Activated B cell treated with CpG ODN at 0.5 μM for 24 hours (primary cell): Measurements from ENCODE around the gene ASPHD2. TPM values are rescaled to one million over a fixed set of nuclear protein-coding genes. Genes with fewer than 3 reads are reported as not detected.
A peak's percentile ranks its signal among the peaks of the same experiment; 100 is the strongest.

Experiments used
- ATAC-seq: fragments of 200-7000 bp; cut with Tn5 transposase; one replicate; pipeline ENCODE4 v1.10.0; 2021; ENCODE audit warnings: low read depth, mild to moderate bottlenecking, moderate library complexity
- CTCF ChIA-PET: fragments of 350-600 bp; sonication (Branson Sonifier 250); formaldehyde crosslinking; loops from one replicate; lab custom pipeline; 2021; ENCODE audit warnings: antibody characterized with exemption; lab: Charles Lee
- POLR2A ChIA-PET: fragments of 350-600 bp; sonication (Branson Sonifier 250); formaldehyde crosslinking; loops from one replicate; lab custom pipeline; 2021; ENCODE audit warnings: antibody characterized with exemption; lab: Charles Lee
- DNase-seq: peaks from one replicate; pipeline ENCODE4 v3.0.0; 2022
- H3K27ac Mint-ChIP-seq: one replicate; pipeline ENCODE4 v1.8.0; 2020; ENCODE audit warnings: mixed read lengths
- H3K27me3 Mint-ChIP-seq: one replicate; pipeline ENCODE4 v1.8.0; 2021; ENCODE audit warnings: mixed read lengths
- H3K36me3 Mint-ChIP-seq: one replicate; pipeline ENCODE4 v1.8.0; 2021; ENCODE audit warnings: low read depth, mixed read lengths
- H3K4me1 Mint-ChIP-seq: one replicate; pipeline ENCODE4 v1.8.0; 2021; ENCODE audit warnings: mixed read lengths
- H3K4me3 Mint-ChIP-seq: one replicate; pipeline ENCODE4 v1.8.0; 2020; ENCODE audit warnings: mild to moderate bottlenecking, mixed read lengths
- H3K9me3 Mint-ChIP-seq: one replicate; pipeline ENCODE4 v1.8.0; 2020; ENCODE audit warnings: mixed read lengths
- CTCF ChIP-seq: fragments of 200-600 bp; IDR thresholded peaks from one replicate; pipeline ENCODE4 v1.8.0; 2022; ENCODE audit warnings: antibody characterized with exemption, mild to moderate bottlenecking
- intact Hi-C: fragments of 100-400 bp; cut with micrococcal nuclease; formaldehyde crosslinking; loops from one replicate; pipeline ENCODE4 v1.15.1; 2024
- total RNA-seq: library from RNA; stranded (reverse); gene quantifications from 2 replicates; pipeline ENCODE4 v1.2.3, GENCODE V29; 2022

The ASPHD2 gene
- 15.5 TPM in 2 replicates for total RNA-seq

- no peak for TF ChIP-seq CTCF
- ATAC-seq (peak; percentile 82), DNase-seq (peak; percentile 83)
- Mint-ChIP-seq H3K36me3 (peaks cover 21% of the 10 kb centered on the region), H3K9me3 (no peaks in the 10 kb centered on the region), H3K27me3 (no peaks in the 10 kb centered on the region), H3K4me3 (peak within 1 kb of the TSS; percentile 92), H3K27ac (peak within 1 kb of the TSS; percentile 98), H3K4me1 (peaks cover 59% of the 10 kb centered on the region)
- intact Hi-C loops: loop anchor here (1.0 to 10.0 kb wide), 7 partner anchors 34 to 1490 kb away; partner anchors contain the start of genes GRK3, HPS4, PITPNB and SRRD
- POLR2A ChIA-PET: interaction anchor here (0.6 to 1.3 kb wide), 5 partner anchors 10 to 244 kb away, joined by 3 to 7 read pairs (median 4); partner anchors contain the start of genes HPS4 and SRRD
- CTCF ChIA-PET: interaction anchor here (3.8 kb wide), 1 partner anchor 33 kb away, joined by 21 read pairs; no protein-coding TSS in a partner anchor
Measured at GRCh38 chr22:26428515-26429457, at the start of gene ASPHD2. TSS of gene ASPHD2 (plus strand) at chr22:26429260. CDS start at chr22:26433616, 4,356 bp downstream.

- POLR2A ChIA-PET: no interaction called here
- CTCF ChIA-PET: interaction anchor here (1.0 to 1.2 kb wide), 2 partner anchors 16 to 20 kb away, joined by 3 to 4 read pairs; no protein-coding TSS in a partner anchor
- intact Hi-C loops: no loop called here
- no peak for TF ChIP-seq CTCF
- ATAC-seq (no peak), DNase-seq (no peak)
- no peak overlapping the region for H3K27ac Mint-ChIP-seq
- H3K27me3 Mint-ChIP-seq: peaks cover 38% of the 10 kb centered on the region
- no peaks in the 10 kb centered on the region for H3K36me3 Mint-ChIP-seq
- peaks cover 4% of the 10 kb centered on the region for H3K9me3 Mint-ChIP-seq
- H3K4me1 Mint-ChIP-seq: peaks cover 3% of the 10 kb centered on the region
- no peak overlapping the region for H3K4me3 Mint-ChIP-seq
Measured at GRCh38 chr22:26380072-26380830, 48.8 kb upstream of the ASPHD2 start.

GRCh38 chr22:26382782-26383181 lies 46.3 kb upstream of the ASPHD2 start:
- intact Hi-C loops: no loop called here
- H3K4me1 Mint-ChIP-seq: no peaks in the 10 kb centered on the region
- ATAC-seq: no peak
- ChIA-PET CTCF (no interaction called here), POLR2A (no interaction called here)
- H3K27me3 Mint-ChIP-seq: peaks cover 26% of the 10 kb centered on the region
- no peak for DNase-seq
- no peaks in the 10 kb centered on the region for H3K36me3 Mint-ChIP-seq
- H3K4me3 Mint-ChIP-seq: no peak overlapping the region
- peaks cover 4% of the 10 kb centered on the region for H3K9me3 Mint-ChIP-seq
- TF ChIP-seq CTCF: no peak
- H3K27ac Mint-ChIP-seq: no peak overlapping the region

- H3K36me3 Mint-ChIP-seq: no peaks in the 10 kb centered on the region
- no peaks in the 10 kb centered on the region for H3K9me3 Mint-ChIP-seq
- ChIA-PET POLR2A (no interaction called here), CTCF (interaction anchor here (0.8 kb wide), 1 partner anchor 23 kb away, joined by 4 read pairs; no protein-coding TSS in a partner anchor)
- H3K27me3 Mint-ChIP-seq: peaks cover 28% of the 10 kb centered on the region
- TF ChIP-seq CTCF: no peak
- no peak for DNase-seq
- intact Hi-C loops: no loop called here
- ATAC-seq: no peak
- no peak overlapping the region for H3K27ac Mint-ChIP-seq
- no peaks in the 10 kb centered on the region for H3K4me1 Mint-ChIP-seq
- no peak overlapping the region for H3K4me3 Mint-ChIP-seq
Measured at GRCh38 chr22:26383968-26384556, 45.0 kb upstream of the ASPHD2 start.
